Retinal pigment epithelial cell (primary cell): ENCODE measurements around the gene DNAJC12.
A peak's percentile ranks its signal among the peaks of the same experiment; 100 is the strongest.
"Not testable (repeated sequence)": the region's sequence is repeated elsewhere in the genome, so short reads cannot be mapped to it uniquely, and the experiment has no call there.

Source experiments
- DNase-seq: peaks from one replicate; pipeline ENCODE4 v3.0.0-alpha.2; 2010; ENCODE audit warnings: low read depth
- H3K4me3 ChIP-seq: 2 replicates; pipeline ENCODE4 v1.5.1; 2011; ENCODE audit warnings: mild to moderate bottlenecking, low read length, control low read depth, moderate library complexity
- CTCF ChIP-seq: conservative IDR thresholded peaks from 2 replicates; pipeline ENCODE4 v1.5.1; 2011; ENCODE audit warnings: low read depth, low read length, control low read depth, inconsistent platforms

Gene DNAJC12

GRCh38 chr10:67784474-67784873, 53.5 kb downstream of the DNAJC12 start:
- no peak for DNase-seq
- no peak for TF ChIP-seq CTCF
- no peak overlapping the region for H3K4me3 ChIP-seq

- DNase-seq: no peak
- no peak for TF ChIP-seq CTCF
- no peak overlapping the region for H3K4me3 ChIP-seq
Measured at GRCh38 chr10:67783606-67784294, 54.2 kb downstream of the DNAJC12 start.

GRCh38 chr10:67782530-67782929, 55.5 kb downstream of the DNAJC12 start:
- DNase-seq: no peak
- no peak overlapping the region for H3K4me3 ChIP-seq
- TF ChIP-seq CTCF: no peak

GRCh38 chr10:67780759-67781538, 57.0 kb downstream of the DNAJC12 start:
- TF ChIP-seq CTCF: no peak
- DNase-seq: no peak
- no peak overlapping the region for H3K4me3 ChIP-seq

- DNase-seq, H3K4me3 ChIP-seq: not testable (repeated sequence)
Measured at GRCh38 chr10:67780204-67780621, 57.8 kb downstream of the DNAJC12 start.

GRCh38 chr10:67779465-67780203, 58.4 kb downstream of the DNAJC12 start:
- H3K4me3 ChIP-seq: no peak overlapping the region
- no peak for DNase-seq
- peak; percentile 71 for TF ChIP-seq CTCF

- TF ChIP-seq CTCF: no peak
Measured at GRCh38 chr10:67776371-67776770, 61.6 kb downstream of the DNAJC12 start.

More at GRCh38 chr10:67776371-67776770, 61.6 kb downstream of the DNAJC12 start:
- H3K4me3 ChIP-seq: no peak overlapping the region
- DNase-seq: no peak
